Thyroid gland (tissue), 4 donors: Measurements from ENCODE around the gene ZC3H12A. TPM values are rescaled to one million over a fixed set of nuclear protein-coding genes. Genes with fewer than 3 reads are reported as not detected.

Experiments used
- DNase-seq, 2 donors: peaks; one replicate each; pipeline ENCODE4 v3.0.0-alpha.2; 2019
- H3K27ac ChIP-seq, 3 donors: fragments of 200-600 bp; sonication (generic); 1 replicate in 2 of 3; 2 replicates in 1 of 3; pipeline ENCODE4 v1.5.1; 2016 to 2019; ENCODE audit warnings: mild to moderate bottlenecking in 1 of 3, moderate library complexity in 1 of 3
- H3K27me3 ChIP-seq: fragments of 200-600 bp; sonication (generic); one replicate; pipeline ENCODE4 v1.5.1; 2019
- H3K36me3 ChIP-seq, 2 donors: fragments of 200-600 bp; sonication (generic); one replicate each; pipeline ENCODE4 v1.5.1; 2016 to 2019
- H3K4me1 ChIP-seq, 2 donors: fragments of 200-600 bp; sonication (generic); one replicate each; pipeline ENCODE4 v1.5.1; 2017 to 2019
- H3K4me3 ChIP-seq, 3 donors: fragments of 200-600 bp; sonication (generic); replicated peaks in 1 of 3; 1 replicate in 2 of 3; 2 replicates in 1 of 3; pipeline ENCODE4 v1.5.1; 2016; ENCODE audit warnings: mild to moderate bottlenecking in 1 of 3
- H3K9me3 ChIP-seq: fragments of 200-600 bp; sonication (generic); one replicate; pipeline ENCODE4 v1.5.1; 2017
- POLR2A ChIP-seq, 2 donors: fragments of 450-650 bp; IDR thresholded peaks; one replicate each; pipeline ENCODE4 v1.6.1; 2017; ENCODE audit warnings: antibody characterized with exemption in 2 of 2, mild to moderate bottlenecking in 2 of 2, moderate library complexity in 1 of 2
- WGBS, 2 donors: methylation state at CpG; one replicate each; pipeline ENCODE4 v1.1.5; 2017; 5-methylcytosine and 5-hydroxymethylcytosine counted together
- intact Hi-C: fragments of 100-400 bp; cut with DNase I; formaldehyde crosslinking; loops from one replicate; pipeline ENCODE4 v1.15.1; 2023
- total RNA-seq, 4 donors: library from RNA; depleted of rRNA; stranded (reverse); fragments of >200 nt; gene quantifications; one replicate each; pipeline ENCODE4 v1.2.3, GENCODE V29; 2016
- TF ChIP-seq, protein P1 (sequence below), 6 experiments: fragments of 200-600 bp in 3 of 6; fragments of 450-650 bp in 3 of 6; sonication (generic) in 3 of 6; IDR thresholded peaks; one replicate each; pipeline ENCODE4 v1.5.1; 2016 to 2019; ENCODE audit warnings: antibody characterized with exemption in 6 of 6, mild to moderate bottlenecking in 2 of 6, inconsistent platforms in 1 of 6, moderate library complexity in 1 of 6

ZC3H12A gene
- total RNA-seq, 4 donors from 2014 or later: 4.1 to 7.1 (median 5.1) TPM

DNA sequence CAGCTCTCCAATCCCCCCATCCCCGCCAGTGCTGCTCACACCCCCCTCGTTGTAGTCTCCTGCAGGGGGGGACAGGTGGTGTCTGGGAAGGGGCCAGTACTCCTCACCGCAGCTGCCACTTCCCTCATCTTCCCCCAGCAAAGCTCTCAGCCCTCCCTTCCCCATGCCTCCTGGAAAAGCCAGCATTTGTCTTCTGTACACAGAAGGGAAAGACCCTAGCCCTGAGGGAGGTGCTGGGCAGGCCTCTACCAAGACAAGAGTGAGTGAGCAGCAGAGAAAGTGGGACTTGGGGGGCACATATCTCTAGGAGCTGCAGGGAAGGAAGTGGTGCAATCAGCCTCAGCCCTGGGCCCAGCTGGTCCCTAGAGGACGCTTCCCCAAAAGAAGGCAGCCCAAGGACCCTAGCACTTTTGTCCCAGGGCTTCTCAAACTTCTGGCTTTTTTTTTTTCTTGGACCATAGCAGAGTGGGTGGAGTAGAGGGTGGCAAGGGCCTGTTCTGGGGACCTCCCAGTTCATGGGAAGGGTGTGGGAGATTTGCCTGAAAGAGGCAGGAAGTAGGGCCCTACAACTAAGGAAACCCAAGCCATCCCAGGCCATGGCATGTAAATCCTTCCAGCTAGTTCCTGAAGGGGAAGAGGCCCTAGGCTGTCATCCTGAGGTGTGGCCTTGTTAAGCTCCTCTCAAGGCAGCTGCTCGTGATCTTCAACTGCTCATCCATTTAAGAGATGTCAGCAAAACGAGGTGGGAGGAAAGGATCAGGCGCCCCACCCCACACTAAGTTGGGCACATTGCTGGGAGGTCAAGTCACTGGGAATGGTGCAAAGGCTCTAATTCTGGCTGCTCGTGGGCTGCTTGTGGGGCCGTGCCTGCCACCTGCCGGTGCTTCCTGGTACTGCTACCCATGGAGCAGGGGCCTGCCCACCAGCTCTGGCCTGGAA is 12.6 kb downstream of the ZC3H12A start:
- intact Hi-C loops: loop anchor here (2.0 kb wide), 1 partner anchor 32 kb away; no protein-coding TSS in a partner anchor
- peak; percentile 65 to 69 for DNase-seq
- peaks cover 7 to 24% of the 10 kb centered on the region in 2 donors for H3K4me1 ChIP-seq

DNA sequence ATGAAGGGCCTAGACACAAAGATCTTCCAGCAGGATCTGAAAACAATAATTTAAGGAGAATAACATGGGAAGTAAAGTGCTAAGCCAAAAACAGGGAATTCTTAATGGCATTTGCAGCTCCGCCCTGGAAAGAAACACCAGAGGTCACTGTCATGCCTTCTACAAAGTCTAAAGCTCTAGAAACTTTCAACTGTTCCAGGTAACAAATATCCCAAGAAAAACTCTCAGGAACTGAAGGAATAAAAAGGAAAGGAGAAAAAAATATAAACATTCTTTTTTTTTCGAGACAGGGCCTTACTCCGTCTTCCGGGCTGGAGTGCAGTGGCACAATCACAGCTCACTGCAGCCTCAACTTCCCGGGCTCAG is 13.2 kb downstream of the ZC3H12A start:
- H3K4me3 ChIP-seq: no peak overlapping the region
- H3K4me1 ChIP-seq: peaks cover 7 to 24% of the 10 kb centered on the region in 2 donors
- TF ChIP-seq POLR2A (IDR thresholded peaks at IDR 0.05): no peak
- TF ChIP-seq, protein P1, sequence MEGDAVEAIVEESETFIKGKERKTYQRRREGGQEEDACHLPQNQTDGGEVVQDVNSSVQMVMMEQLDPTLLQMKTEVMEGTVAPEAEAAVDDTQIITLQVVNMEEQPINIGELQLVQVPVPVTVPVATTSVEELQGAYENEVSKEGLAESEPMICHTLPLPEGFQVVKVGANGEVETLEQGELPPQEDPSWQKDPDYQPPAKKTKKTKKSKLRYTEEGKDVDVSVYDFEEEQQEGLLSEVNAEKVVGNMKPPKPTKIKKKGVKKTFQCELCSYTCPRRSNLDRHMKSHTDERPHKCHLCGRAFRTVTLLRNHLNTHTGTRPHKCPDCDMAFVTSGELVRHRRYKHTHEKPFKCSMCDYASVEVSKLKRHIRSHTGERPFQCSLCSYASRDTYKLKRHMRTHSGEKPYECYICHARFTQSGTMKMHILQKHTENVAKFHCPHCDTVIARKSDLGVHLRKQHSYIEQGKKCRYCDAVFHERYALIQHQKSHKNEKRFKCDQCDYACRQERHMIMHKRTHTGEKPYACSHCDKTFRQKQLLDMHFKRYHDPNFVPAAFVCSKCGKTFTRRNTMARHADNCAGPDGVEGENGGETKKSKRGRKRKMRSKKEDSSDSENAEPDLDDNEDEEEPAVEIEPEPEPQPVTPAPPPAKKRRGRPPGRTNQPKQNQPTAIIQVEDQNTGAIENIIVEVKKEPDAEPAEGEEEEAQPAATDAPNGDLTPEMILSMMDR (IDR thresholded peaks at IDR 0.05): peak in 1 of 6 experiments; percentile 1
- intact Hi-C loops: loop anchor here (2.0 kb wide), 1 partner anchor 33 kb away; no protein-coding TSS in a partner anchor
- H3K27ac ChIP-seq: peak overlapping the region in 1 of 3 donors; percentile 65
- WGBS, 2 donors: 85 to 86% methylated on average over 5 of the region's 5 CpGs
- H3K9me3 ChIP-seq: no peaks in the 10 kb centered on the region
- peaks cover 22 to 28% of the 10 kb centered on the region in 2 donors for H3K36me3 ChIP-seq
- no peak for DNase-seq
- no peaks in the 10 kb centered on the region for H3K27me3 ChIP-seq

More for the DNA sequence above, 12.6 kb downstream of the ZC3H12A start:
- Histone ChIP-seq H3K27ac (peak overlapping the region; percentile 5 to 65 (median 49)), H3K36me3 (peaks cover 29 to 32% of the 10 kb centered on the region in 2 donors), H3K4me3 (no peak overlapping the region), H3K9me3 (no peaks in the 10 kb centered on the region), H3K27me3 (no peaks in the 10 kb centered on the region)
- WGBS, 2 donors: 33% methylated on average over 9 of the region's 10 CpGs
- TF ChIP-seq POLR2A (IDR thresholded peaks at IDR 0.05): no peak
- TF ChIP-seq, protein P1 (IDR thresholded peaks at IDR 0.05): peak; percentile 84 to 99 (median 90)

DNA sequence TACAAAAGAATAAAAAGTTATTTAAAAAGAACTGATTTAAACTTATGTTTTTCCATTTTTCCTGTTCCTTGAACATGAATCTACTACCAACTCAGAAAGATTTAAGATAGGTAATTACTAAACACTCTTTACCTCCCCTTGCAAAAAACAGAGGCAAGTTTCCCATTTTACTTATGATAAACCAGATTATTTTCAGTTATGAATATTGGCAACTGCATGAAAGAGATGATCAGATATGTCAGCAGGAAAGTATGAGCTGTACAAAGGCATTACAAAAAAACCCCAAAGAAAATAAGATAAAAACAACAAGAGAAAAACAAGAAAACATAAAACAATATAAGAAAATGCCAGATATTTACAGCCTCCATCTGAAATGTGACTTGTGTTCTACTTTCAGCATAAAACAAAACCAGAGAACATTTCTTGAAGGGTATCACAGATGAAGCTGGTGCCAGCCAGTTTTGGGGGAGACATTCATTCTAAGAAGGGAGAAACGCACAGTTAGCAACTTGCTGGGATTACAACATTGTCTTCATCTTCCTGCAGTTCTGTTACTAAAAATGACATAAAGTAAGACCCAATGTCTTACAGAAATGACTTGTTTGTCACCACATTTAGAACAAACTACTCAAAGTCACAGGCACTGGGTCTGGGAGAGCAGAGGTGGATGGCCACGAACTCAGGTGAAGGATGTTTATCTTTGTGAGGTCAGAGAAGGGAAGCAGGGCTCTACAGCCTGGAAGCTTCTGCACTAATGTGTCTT is 19.1 kb downstream of the ZC3H12A start:
- Histone ChIP-seq H3K4me1 (peaks cover 0 to 5% of the 10 kb centered on the region in 2 donors), H3K27ac (no peak overlapping the region), H3K27me3 (no peaks in the 10 kb centered on the region), H3K4me3 (no peak overlapping the region), H3K36me3 (peaks cover 26 to 29% of the 10 kb centered on the region in 2 donors), H3K9me3 (no peaks in the 10 kb centered on the region)
- WGBS, 2 donors: 81 to 88% methylated on average over 2 of the region's 2 CpGs
- TF ChIP-seq, protein P1 (IDR thresholded peaks at IDR 0.05): no peak
- DNase-seq: no peak
- intact Hi-C loops: no loop called here

DNA sequence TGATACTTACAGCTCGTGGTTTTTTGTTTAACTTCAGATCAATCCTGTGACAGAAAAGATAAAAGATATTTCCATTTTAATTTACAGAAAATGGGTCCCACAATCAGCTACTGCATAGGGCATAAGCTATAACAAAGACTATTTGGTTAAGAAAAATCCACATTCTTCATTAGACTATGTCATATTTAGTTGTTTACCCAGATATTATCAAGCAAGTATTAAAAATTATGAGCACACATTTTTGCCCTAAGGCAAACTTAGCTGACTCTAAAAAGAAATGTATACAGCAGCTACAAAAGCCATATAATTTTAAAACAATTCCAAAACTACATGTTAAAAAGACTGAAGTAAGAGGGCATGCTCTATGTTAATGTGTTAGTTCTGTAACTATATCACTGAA is 21.5 kb downstream of the ZC3H12A start:
- TF ChIP-seq POLR2A (IDR thresholded peaks at IDR 0.05): no peak
- TF ChIP-seq, protein P1 (IDR thresholded peaks at IDR 0.05): no peak
- no peak overlapping the region for H3K4me3 ChIP-seq
- H3K27ac ChIP-seq: no peak overlapping the region
- DNase-seq: no peak
- intact Hi-C loops: no loop called here
- WGBS, 2 donors: 86 to 88% methylated on average over 1 of the region's 1 CpG
- peaks cover 25 to 27% of the 10 kb centered on the region in 2 donors for H3K36me3 ChIP-seq
- H3K9me3 ChIP-seq: no peaks in the 10 kb centered on the region
- H3K4me1 ChIP-seq: peaks cover 0 to 12% of the 10 kb centered on the region in 2 donors
- H3K27me3 ChIP-seq: no peaks in the 10 kb centered on the region
